ENCODE results near the gene SYNCRIP. TPM values are rescaled to one million over a fixed set of nuclear protein-coding genes. Genes with fewer than 3 reads are reported as not detected.

Gene SYNCRIP
- total RNA-seq, 1 donor from 2014 or later = 136 TPM

DNA sequence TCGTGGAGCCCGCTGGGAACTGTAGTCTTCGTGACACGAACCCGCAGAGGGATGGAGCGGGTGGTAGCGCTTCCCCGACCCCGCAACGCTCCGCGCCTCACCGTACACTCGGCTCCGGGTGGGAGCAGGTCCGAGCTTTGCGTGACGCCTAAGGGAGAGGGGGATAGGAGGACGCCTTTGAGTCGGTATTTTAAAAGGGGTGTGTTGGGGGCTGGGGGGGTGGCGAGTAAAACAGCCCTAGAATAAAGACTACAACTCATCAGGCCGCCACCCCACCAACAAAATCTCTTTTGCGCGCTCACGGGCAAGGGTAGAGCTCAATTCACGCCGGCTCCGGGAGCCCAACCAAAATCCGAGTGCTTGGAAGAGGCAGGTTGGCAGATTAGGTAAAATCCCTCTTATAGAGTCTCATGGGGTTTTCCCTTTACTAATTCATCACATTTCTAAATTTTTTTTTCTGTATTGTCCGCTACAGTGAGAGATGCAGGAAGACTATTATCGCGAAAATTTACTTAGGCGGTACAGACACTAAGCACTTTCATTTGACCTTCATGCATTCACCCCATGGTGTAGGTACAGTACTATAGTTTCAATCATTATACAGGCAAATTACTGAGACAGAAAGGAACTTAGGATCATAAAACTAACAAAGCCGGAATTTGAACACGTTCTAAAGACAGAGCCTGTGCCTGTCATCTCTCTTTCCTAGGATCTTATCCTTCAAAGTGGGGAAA lies 48.3 kb downstream of the SYNCRIP start:
- peak overlapping the region; percentile 91 for H3K9ac ChIP-seq (ENCODE audit: low read length)
- peaks cover 9% of the 10 kb centered on the region for H3K4me1 ChIP-seq (ENCODE audit: insufficient read depth, low read length)
- FAIRE-seq (no peak), DNase-seq (ENCODE audit: low read depth) (no peak)
- no peaks in the 10 kb centered on the region for H3K36me3 ChIP-seq (ENCODE audit: insufficient read depth, low read length)
- H3K27ac ChIP-seq (ENCODE audit: low read depth, low read length) = peak overlapping the region; percentile 91
- Mint-ChIP-seq H3K9me3 (ENCODE audit: unreplicated experiment) (no peaks in the 10 kb centered on the region), H3K27me3 (ENCODE audit: low read depth, unreplicated experiment) (no peaks in the 10 kb centered on the region), H3K4me1 (ENCODE audit: low read depth, unreplicated experiment) (peaks cover 12% of the 10 kb centered on the region), H3K27ac (ENCODE audit: unreplicated experiment) (peak overlapping the region; percentile 98), H3K36me3 (ENCODE audit: low read depth, unreplicated experiment) (peaks cover 4% of the 10 kb centered on the region), H3K4me3 (ENCODE audit: unreplicated experiment) (peak overlapping the region; percentile 91)
- H3K4me2 ChIP-seq (ENCODE audit: low read length) = peak overlapping the region; percentile 93
- peak overlapping the region; percentile 77 for H3K4me3 ChIP-seq (ENCODE audit: insufficient read depth, low read depth, low read length)
- H2AFZ ChIP-seq (ENCODE audit: low read depth, low read length) = peak overlapping the region; percentile 93
- H3K27me3 ChIP-seq (ENCODE audit: insufficient read depth, low read length) = no peaks in the 10 kb centered on the region
- no peaks in the 10 kb centered on the region for H3K9me3 ChIP-seq (ENCODE audit: insufficient read depth, low read depth, low read length)
- peaks cover 38% of the 10 kb centered on the region for H3K79me2 ChIP-seq (ENCODE audit: insufficient read depth, low read length)
- no peak for TF ChIP-seq EZH2 (IDR thresholded peaks at IDR 0.05; ENCODE audit: insufficient read depth, low read length)
- TF ChIP-seq, protein P1, sequence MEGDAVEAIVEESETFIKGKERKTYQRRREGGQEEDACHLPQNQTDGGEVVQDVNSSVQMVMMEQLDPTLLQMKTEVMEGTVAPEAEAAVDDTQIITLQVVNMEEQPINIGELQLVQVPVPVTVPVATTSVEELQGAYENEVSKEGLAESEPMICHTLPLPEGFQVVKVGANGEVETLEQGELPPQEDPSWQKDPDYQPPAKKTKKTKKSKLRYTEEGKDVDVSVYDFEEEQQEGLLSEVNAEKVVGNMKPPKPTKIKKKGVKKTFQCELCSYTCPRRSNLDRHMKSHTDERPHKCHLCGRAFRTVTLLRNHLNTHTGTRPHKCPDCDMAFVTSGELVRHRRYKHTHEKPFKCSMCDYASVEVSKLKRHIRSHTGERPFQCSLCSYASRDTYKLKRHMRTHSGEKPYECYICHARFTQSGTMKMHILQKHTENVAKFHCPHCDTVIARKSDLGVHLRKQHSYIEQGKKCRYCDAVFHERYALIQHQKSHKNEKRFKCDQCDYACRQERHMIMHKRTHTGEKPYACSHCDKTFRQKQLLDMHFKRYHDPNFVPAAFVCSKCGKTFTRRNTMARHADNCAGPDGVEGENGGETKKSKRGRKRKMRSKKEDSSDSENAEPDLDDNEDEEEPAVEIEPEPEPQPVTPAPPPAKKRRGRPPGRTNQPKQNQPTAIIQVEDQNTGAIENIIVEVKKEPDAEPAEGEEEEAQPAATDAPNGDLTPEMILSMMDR (IDR thresholded peaks at IDR 0.05; ENCODE audit: insufficient read depth, low read depth, low read length) = no peak
- H4K20me1 ChIP-seq (ENCODE audit: insufficient read depth, low read length) = peaks cover 28% of the 10 kb centered on the region

DNA sequence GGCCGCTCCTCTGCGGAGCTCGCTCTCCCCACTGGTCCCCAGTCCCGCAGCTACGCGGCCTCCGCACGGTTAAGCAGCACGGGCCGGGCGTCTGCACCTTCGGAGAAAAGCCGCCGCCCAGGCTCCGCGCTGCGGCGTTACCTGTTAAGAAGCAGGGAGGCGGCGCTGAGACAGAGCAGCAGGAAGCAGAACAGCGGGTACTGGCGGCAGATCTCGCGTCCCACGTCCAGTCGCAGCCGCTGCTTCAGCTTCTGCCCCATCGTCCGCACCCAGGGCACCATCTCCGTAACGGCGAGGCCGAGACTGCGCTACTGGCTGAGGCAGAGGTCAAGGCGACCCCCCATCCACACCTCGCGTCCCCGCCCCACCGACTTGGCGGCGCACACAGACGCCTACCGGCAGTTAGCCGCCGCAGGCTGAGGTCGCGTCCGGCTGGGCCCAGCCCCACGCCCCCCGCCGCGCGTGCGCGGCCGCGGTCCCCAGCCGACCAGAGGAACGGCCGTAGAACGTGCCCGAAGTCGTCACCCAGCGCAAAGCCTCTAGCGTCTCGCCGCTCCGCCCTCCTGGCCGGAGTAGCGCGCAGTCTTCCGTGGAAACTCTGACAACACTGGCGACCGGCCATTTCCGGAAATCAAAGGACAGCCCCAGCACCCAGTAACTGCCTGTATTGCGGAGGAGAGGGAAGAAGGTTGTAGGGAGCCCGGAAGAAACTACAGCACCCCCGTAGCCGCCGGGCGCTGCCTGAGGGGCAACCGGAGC lies 49.1 kb downstream of the SYNCRIP start, which contains the start of gene SNX14:
Gene SNX14 (minus strand): TSS at position 421 of the 759 bp plus-strand sequence. CDS start 140 bp downstream, at position 281.
- peak; percentile 92 for DNase-seq (ENCODE audit: low read depth)
- Histone ChIP-seq H3K36me3 (ENCODE audit: insufficient read depth, low read length) (no peaks in the 10 kb centered on the region), H3K9ac (ENCODE audit: low read length) (peak within 1 kb of the TSS; percentile 91), H4K20me1 (ENCODE audit: insufficient read depth, low read length) (peaks cover 35% of the 10 kb centered on the region), H3K79me2 (ENCODE audit: insufficient read depth, low read length) (peaks cover 45% of the 10 kb centered on the region), H3K4me2 (ENCODE audit: low read length) (peak within 1 kb of the TSS; percentile 93), H3K27me3 (ENCODE audit: insufficient read depth, low read length) (no peaks in the 10 kb centered on the region), H3K9me3 (ENCODE audit: insufficient read depth, low read depth, low read length) (no peaks in the 10 kb centered on the region), H3K4me1 (ENCODE audit: insufficient read depth, low read length) (peaks cover 9% of the 10 kb centered on the region), H3K4me3 (ENCODE audit: insufficient read depth, low read depth, low read length) (peak within 1 kb of the TSS; percentile 77), H2AFZ (ENCODE audit: low read depth, low read length) (peak within 1 kb of the TSS; percentile 93), H3K27ac (ENCODE audit: low read depth, low read length) (peak within 1 kb of the TSS; percentile 91)
- Mint-ChIP-seq H3K4me3 (ENCODE audit: unreplicated experiment) (peak within 1 kb of the TSS; percentile 91), H3K9me3 (ENCODE audit: unreplicated experiment) (no peaks in the 10 kb centered on the region), H3K36me3 (ENCODE audit: low read depth, unreplicated experiment) (peaks cover 5% of the 10 kb centered on the region), H3K27me3 (ENCODE audit: low read depth, unreplicated experiment) (no peaks in the 10 kb centered on the region), H3K4me1 (ENCODE audit: low read depth, unreplicated experiment) (peaks cover 12% of the 10 kb centered on the region), H3K27ac (ENCODE audit: unreplicated experiment) (peak within 1 kb of the TSS; percentile 98)
- TF ChIP-seq, protein P1 (IDR thresholded peaks at IDR 0.05; ENCODE audit: insufficient read depth, low read depth, low read length) = no peak
- TF ChIP-seq EZH2 (IDR thresholded peaks at IDR 0.05; ENCODE audit: insufficient read depth, low read length) = no peak
- no peak for FAIRE-seq
